Astrocyte of the spinal cord (primary cell): Measurements from ENCODE around the gene TM9SF3.

Experiments used
- DNase-seq: peaks from one replicate; pipeline ENCODE4 v3.0.0; 2011; ENCODE audit warnings: low read depth, low spot score
- H3K4me3 ChIP-seq: 2 replicates; pipeline ENCODE4 v1.5.1; 2011; ENCODE audit warnings: low read depth, mild to moderate bottlenecking, low read length, moderate library complexity
- in situ Hi-C: cut with HindIII; loops from 2 replicates; pipeline ENCODE4 v1.10.0; 2017; ENCODE audit warnings: low sequenced_read_pairs
- TF ChIP-seq, protein P1 (sequence below): IDR thresholded peaks from 2 replicates; pipeline ENCODE4 v1.5.1; 2012; ENCODE audit warnings: low read depth, mild to moderate bottlenecking, low read length, inconsistent platforms

The TM9SF3 gene

DNA sequence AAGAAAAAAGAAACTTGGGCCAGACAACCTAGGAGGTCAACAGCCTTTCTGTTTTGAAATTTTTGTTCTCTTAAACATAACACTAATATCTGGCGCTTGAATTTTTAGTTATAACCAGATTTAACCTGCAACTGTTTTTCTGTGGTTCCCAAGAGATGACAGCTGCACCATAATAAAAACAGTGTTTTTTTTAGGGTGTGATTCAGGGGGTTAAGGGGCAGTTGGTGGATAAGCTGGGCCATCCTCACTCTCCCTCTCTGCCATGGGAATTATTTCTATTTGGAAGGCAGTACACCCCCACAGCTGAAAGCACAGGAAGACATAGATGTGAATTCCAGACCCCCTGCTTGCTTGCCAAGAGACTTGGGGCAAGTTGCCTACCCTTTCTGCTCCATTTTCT is 20.1 kb upstream of the TM9SF3 start:
- in situ Hi-C loops = no loop called here
- DNase-seq = no peak
- TF ChIP-seq, protein P1, sequence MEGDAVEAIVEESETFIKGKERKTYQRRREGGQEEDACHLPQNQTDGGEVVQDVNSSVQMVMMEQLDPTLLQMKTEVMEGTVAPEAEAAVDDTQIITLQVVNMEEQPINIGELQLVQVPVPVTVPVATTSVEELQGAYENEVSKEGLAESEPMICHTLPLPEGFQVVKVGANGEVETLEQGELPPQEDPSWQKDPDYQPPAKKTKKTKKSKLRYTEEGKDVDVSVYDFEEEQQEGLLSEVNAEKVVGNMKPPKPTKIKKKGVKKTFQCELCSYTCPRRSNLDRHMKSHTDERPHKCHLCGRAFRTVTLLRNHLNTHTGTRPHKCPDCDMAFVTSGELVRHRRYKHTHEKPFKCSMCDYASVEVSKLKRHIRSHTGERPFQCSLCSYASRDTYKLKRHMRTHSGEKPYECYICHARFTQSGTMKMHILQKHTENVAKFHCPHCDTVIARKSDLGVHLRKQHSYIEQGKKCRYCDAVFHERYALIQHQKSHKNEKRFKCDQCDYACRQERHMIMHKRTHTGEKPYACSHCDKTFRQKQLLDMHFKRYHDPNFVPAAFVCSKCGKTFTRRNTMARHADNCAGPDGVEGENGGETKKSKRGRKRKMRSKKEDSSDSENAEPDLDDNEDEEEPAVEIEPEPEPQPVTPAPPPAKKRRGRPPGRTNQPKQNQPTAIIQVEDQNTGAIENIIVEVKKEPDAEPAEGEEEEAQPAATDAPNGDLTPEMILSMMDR = no peak
- no peak overlapping the region for H3K4me3 ChIP-seq

DNA sequence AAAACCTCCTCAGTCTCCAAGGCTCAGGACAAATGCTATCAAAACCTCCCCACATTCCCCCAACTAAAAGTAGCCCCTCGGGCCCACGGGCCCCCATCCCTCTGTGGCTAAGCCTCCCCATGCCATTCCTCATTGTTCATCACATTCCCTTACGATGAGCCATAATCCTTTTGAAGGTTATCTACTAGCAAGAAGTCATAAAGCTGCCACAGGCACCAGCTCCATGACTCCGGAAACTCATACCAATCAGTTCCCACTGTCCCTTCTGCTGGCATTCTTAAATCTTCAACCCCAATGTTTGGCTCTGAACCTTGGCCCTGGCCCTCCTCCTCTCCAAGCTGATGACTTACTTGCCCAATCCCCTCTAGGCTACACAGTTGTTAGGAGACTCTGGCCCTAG is 19.4 kb upstream of the TM9SF3 start:
- in situ Hi-C loops = no loop called here
- peak; percentile 14 for DNase-seq

DNA sequence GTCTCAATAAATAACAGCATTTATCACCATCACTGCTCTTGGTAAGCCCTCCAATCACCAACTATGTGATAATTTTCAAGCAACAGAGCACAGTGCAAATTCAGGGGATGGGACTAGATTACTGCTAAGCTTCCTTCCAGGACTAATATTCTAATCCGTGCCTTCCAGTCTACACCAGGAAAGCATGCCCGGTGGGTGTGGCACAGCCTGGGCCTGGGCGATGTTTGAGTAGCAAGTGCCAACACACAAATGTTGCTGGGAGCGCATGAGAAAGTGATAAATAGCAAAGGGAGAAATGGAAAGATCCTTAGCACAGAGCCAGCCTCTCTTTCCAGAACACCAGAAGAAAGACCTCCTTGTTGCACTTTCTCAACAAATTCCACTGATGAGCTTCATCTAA is 13.5 kb upstream of the TM9SF3 start:
- no peak for DNase-seq
- TF ChIP-seq, protein P1 = no peak
- H3K4me3 ChIP-seq = no peak overlapping the region
- in situ Hi-C loops = no loop called here

More for the DNA sequence above, 19.4 kb upstream of the TM9SF3 start:
- TF ChIP-seq, protein P1 = no peak
- H3K4me3 ChIP-seq = no peak overlapping the region

DNA sequence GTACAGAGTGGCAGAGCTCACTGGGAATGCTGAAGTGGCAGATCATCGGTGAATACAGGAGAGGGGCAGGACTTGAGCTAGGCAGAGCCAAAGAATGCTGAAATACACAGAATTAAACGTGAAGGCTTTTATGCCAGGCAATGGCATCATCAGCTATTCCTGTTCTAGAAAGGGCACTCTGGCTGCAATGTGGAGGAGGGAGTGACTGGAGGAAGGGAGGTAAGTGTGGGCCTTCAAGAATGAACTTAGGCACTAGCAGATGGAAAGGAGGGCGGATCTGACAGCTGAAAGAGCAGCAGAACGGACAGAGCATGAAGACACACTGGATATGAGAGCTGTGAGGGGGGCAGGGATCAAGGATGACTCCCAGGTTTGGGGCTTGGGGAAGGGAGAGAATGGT is 12.0 kb upstream of the TM9SF3 start:
- no peak overlapping the region for H3K4me3 ChIP-seq
- no peak for DNase-seq
- in situ Hi-C loops = no loop called here
- TF ChIP-seq, protein P1 = no peak

DNA sequence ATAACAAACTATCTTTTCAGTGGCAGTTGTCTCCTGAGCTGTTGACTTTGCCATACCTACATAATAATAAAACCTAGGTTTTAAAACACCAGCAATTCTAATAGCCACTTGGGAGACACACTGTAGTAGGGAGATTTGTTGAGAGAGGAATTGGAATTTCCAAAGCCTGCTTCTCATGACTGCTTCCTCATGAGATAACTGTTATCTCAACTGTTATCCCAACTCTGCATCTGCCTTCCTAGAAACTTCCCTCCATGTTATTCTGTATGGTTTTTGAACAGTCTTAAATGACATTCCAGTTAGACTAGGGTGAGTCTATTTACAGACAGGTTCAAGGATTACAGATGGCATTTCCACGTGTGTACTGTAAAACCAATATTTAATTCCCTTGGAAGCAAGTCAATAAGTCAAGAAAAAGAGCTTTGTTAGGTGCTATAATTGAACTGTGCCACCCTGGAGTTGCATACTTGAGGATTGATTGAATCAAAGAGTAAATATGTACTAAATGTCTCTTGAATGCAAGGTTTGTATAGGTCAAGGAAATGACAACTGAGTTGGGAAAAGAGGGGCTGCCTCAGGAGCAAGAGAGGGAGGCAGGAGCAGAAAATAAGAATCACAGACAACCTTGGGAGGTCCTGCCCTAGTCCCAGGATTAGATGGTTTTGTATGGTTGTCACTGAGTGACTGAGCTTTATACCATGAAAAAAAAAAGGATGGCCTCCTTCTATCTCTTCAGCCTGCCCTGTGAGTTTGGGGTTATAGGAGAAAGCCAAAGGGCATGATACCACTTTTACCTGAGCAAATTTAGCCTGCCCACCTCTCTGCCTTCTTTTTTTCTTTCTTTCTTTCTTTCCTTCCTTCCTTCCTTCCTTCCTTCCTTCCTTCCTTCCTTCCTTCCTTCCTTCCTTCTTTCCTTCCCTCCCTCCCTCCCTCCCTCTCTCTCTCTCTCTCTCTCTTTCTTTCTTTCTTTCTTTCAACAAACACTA is 9.9 kb upstream of the TM9SF3 start:
- in situ Hi-C loops = no loop called here
- TF ChIP-seq, protein P1 = no peak
- DNase-seq = no peak
- H3K4me3 ChIP-seq = no peak overlapping the region

DNA sequence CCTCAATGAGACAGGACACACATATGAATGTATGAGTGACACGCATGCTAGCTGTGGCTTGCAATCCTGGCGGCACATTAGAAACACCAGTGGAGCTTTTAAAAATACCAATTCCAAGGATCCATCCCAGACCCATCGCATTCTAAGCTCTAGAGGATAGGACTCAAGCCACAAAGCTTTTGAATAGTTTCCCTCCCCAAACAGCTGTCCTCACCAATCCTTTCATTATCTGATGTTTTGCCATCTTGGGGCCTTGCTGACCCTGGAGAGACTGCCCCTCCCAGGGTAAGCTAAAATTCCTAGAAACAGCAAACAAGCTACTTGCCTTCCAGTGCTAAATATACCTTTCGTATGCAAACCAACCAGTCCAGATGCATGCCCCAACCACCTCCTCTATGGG is 8.9 kb upstream of the TM9SF3 start:
- in situ Hi-C loops = no loop called here
- DNase-seq = no peak
- H3K4me3 ChIP-seq = no peak overlapping the region
- TF ChIP-seq, protein P1 = no peak
